Neuronal stem cell (in vitro differentiated cells): ENCODE results near the gene ACTN3.

Source experiments
- DNase-seq: peaks from one replicate; pipeline ENCODE4 v3.0.0-alpha.2; 2013; ENCODE audit warnings: low spot score
- H2AFZ ChIP-seq: one replicate; pipeline ENCODE4 v1.6.1; 2013; ENCODE audit warnings: mild to moderate bottlenecking, low read length, inconsistent platforms
- H2AK5ac ChIP-seq: 2 replicates; pipeline ENCODE4 v1.6.1; 2013; ENCODE audit warnings: low read depth, mild to moderate bottlenecking, inconsistent platforms, low read length, moderate library complexity, mixed read lengths
- H2BK120ac ChIP-seq: 2 replicates; pipeline ENCODE4 v1.6.1; 2013; ENCODE audit warnings: low read depth, mild to moderate bottlenecking, inconsistent platforms, low read length, moderate library complexity, mixed read lengths
- H2BK12ac ChIP-seq: one replicate; pipeline ENCODE4 v1.6.1; 2013; ENCODE audit warnings: low read length, inconsistent platforms
- H2BK15ac ChIP-seq: 2 replicates; pipeline ENCODE4 v1.6.1; 2013; ENCODE audit warnings: mild to moderate bottlenecking, low read length, inconsistent platforms, mixed read lengths
- H2BK5ac ChIP-seq: one replicate; pipeline ENCODE4 v1.6.1; 2013; ENCODE audit warnings: inconsistent platforms, mild to moderate bottlenecking, low read length, moderate library complexity
- H3K14ac ChIP-seq: one replicate; pipeline ENCODE4 v1.6.1; 2013; ENCODE audit warnings: low read length, inconsistent platforms
- H3K18ac ChIP-seq: 2 replicates; pipeline ENCODE4 v1.6.1; 2013; ENCODE audit warnings: low read length, inconsistent platforms
- H3K23ac ChIP-seq: 2 replicates; pipeline ENCODE4 v1.6.1; 2013; ENCODE audit warnings: low read depth, mild to moderate bottlenecking, mixed read lengths, low read length, inconsistent platforms; ENCODE audit not compliant: poor library complexity
- H3K27ac ChIP-seq: replicated peaks from 3 replicates; pipeline ENCODE4 v1.5.1; 2013; ENCODE audit warnings: low read length, inconsistent platforms
- H3K27me3 ChIP-seq, 3 experiments: 2 replicates each; pipeline ENCODE4 v1.6.1; 2013; ENCODE audit warnings: low read length in 3 of 3, mild to moderate bottlenecking in 2 of 3, inconsistent platforms in 1 of 3, low read depth in 1 of 3, mixed read lengths in 1 of 3, moderate library complexity in 1 of 3; ENCODE audit not compliant: control insufficient read depth in 3 of 3, insufficient read depth in 3 of 3
- H3K36me3 ChIP-seq, 2 donors: replicated peaks in 1 of 2; 2 replicates each; pipeline ENCODE4 v1.6.1; 2013; ENCODE audit warnings: low read length in 2 of 2; ENCODE audit not compliant: control insufficient read depth in 2 of 2, insufficient read depth in 2 of 2
- H3K4ac ChIP-seq: 2 replicates; pipeline ENCODE4 v1.6.1; 2013; ENCODE audit warnings: inconsistent platforms, mild to moderate bottlenecking, low read length, moderate library complexity
- H3K4me1 ChIP-seq, 2 donors: 1 replicate in 1 of 2; 2 replicates in 1 of 2; pipeline ENCODE4 v1.6.1; 2013; ENCODE audit warnings: low read length in 2 of 2, low read depth in 1 of 2; ENCODE audit not compliant: control insufficient read depth in 2 of 2, insufficient read depth in 1 of 2
- H3K4me2 ChIP-seq: one replicate; pipeline ENCODE4 v1.6.1; 2013; ENCODE audit warnings: mild to moderate bottlenecking, low read length, inconsistent platforms; ENCODE audit not compliant: insufficient read depth, poor library complexity, severe bottlenecking
- H3K4me3 ChIP-seq, 2 donors: 2 replicates each; pipeline ENCODE4 v1.5.1; 2013; ENCODE audit warnings: low read length in 2 of 2, mild to moderate bottlenecking in 2 of 2, inconsistent platforms in 1 of 2, moderate library complexity in 1 of 2
- H3K79me1 ChIP-seq: one replicate; pipeline ENCODE4 v1.6.1; 2013; ENCODE audit warnings: low read depth, mild to moderate bottlenecking, inconsistent platforms, low read length, moderate library complexity
- H3K9ac ChIP-seq: one replicate; pipeline ENCODE4 v1.6.1; 2013; ENCODE audit warnings: mild to moderate bottlenecking, low read depth, low read length, inconsistent platforms; ENCODE audit not compliant: poor library complexity
- H3K9me3 ChIP-seq, 2 donors: replicated peaks in 1 of 2; 2 replicates each; pipeline versions ENCODE3 to v1.6.1; 2013; ENCODE audit warnings: low read length in 2 of 2, mild to moderate bottlenecking in 2 of 2, inconsistent platforms in 1 of 2, low read depth in 1 of 2, mixed read lengths in 1 of 2, moderate library complexity in 1 of 2; ENCODE audit not compliant: control insufficient read depth in 2 of 2, insufficient read depth in 1 of 2
- H4K8ac ChIP-seq: one replicate; pipeline ENCODE4 v1.6.1; 2013; ENCODE audit warnings: low read depth, mild to moderate bottlenecking, inconsistent platforms, low read length, moderate library complexity
- H4K91ac ChIP-seq: one replicate; pipeline ENCODE4 v1.6.1; 2013; ENCODE audit warnings: low read length, low read depth, mild to moderate bottlenecking, inconsistent platforms; ENCODE audit not compliant: poor library complexity
- WGBS, 2 donors: extraction: QIAGEN DNeasy Blood & Tissue Kit; methylation state at CpG; one replicate each; pipeline ENCODE4 v1.1.7; 2013; ENCODE audit warnings: missing lambda C conversion rate in 2 of 2, mixed read lengths in 1 of 2; ENCODE audit not compliant: insufficient read length in 2 of 2, insufficient replicate concordance in 1 of 2; ENCODE audit errors: extremely low coverage in 2 of 2; 5-methylcytosine and 5-hydroxymethylcytosine counted together

The ACTN3 gene

DNA sequence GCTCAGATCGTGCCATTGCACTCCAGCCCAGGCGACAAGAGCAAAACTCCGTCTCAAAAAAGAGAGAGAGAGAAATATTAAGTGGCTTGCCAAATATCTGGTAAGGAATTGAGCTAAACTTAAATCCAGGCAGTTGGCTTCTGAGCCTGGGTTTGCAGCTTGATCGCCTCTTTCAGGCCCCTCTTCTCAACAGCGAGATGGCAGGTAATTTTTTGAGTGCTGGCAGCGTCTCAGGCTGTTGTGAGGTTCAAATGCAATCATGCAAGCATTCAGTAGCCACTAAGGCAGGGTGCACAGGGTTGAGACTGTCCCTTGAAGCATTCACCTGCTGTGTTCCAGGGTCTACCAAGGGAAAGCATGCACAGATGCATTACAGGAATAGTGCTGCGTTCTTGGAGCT lies 22.4 kb downstream of the ACTN3 start:
- no peak overlapping the region for H2BK15ac ChIP-seq
- peak overlapping the region; percentile 56 for H3K14ac ChIP-seq
- H2BK120ac ChIP-seq: no peak overlapping the region
- H3K36me3 ChIP-seq: no peaks in the 10 kb centered on the region
- H3K4me3 ChIP-seq: no peak overlapping the region
- no peak overlapping the region for H3K4ac ChIP-seq
- no peak overlapping the region for H2AK5ac ChIP-seq
- DNase-seq: no peak
- whole genome bisulfite sequencing, 2 donors: no CpG with 5 or more reads among the region's 7 CpGs
- no peak overlapping the region for H2BK12ac ChIP-seq
- H3K9ac ChIP-seq: no peak overlapping the region
- H3K9me3 ChIP-seq: no peaks in the 10 kb centered on the region
- H2BK5ac ChIP-seq: no peak overlapping the region
- peak overlapping the region; percentile 56 for H3K18ac ChIP-seq
- H3K4me1 ChIP-seq: peaks cover 9 to 13% of the 10 kb centered on the region in 2 donors
- H3K23ac ChIP-seq: no peak overlapping the region
- peaks cover 0 to 4% (median 0%) of the 10 kb centered on the region in 3 experiments for H3K27me3 ChIP-seq
- no peak overlapping the region for H3K27ac ChIP-seq
- H3K79me1 ChIP-seq: no peaks in the 10 kb centered on the region
- H2AFZ ChIP-seq: no peak overlapping the region
- peak overlapping the region; percentile 82 for H4K8ac ChIP-seq
- no peak overlapping the region for H4K91ac ChIP-seq
- no peak overlapping the region for H3K4me2 ChIP-seq

DNA sequence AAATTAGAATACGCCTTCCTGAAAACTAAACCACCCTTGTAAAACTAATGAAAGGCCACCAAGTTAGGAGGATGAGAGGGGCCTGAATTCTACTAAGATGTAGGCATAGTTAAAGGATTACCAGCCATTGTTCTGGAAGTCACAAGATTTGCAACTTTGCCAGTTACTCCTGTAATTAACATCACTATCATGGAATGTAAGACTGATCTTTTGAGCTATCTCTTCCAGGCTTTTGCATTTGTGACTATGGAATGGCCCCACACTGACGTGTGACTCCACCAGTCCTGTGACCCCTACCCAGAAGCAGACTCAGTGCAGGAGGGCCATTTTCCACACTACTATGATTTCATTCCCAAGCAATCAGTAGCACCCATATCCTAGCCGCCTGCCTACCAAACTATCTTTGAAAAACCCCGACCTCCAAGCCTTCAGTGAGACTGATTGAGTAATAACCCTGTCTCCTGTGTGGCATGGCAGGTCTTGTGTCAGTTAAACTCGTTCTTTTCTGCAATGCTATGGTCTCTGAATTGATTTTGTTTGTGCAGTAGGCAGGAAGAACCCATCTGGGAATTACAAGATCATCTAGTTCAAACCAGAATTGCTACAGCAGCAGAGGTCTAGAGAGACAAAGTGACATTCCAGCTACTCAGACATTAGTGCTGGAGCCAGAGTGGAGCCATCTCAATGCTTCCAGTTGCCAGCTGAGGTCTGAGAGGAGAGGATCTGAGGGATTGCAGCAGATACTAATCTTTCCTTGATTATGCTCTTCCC lies 23.6 kb downstream of the ACTN3 start:
- DNase-seq: no peak

DNA sequence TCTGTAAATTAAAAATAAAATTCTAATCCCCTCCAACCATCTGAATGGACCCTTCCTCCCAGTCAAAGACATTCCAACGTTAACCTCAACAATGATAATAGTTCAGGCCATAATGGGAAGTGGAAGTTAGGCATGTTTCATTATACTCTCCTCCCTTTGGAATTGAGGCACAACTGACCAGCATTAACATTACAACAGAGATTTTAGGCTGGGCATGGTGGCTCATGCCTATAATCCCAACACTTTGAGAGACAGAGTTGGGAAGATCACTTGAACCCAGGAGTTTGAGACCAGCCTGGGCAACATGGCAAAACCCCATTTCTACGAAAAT lies 24.1 kb downstream of the ACTN3 start:
- H3K27ac ChIP-seq: no peak overlapping the region
- H3K4me3 ChIP-seq: no peak overlapping the region
- no peak overlapping the region for H4K8ac ChIP-seq
- no peaks in the 10 kb centered on the region for H3K27me3 ChIP-seq
- no peak overlapping the region for H4K91ac ChIP-seq
- no peaks in the 10 kb centered on the region for H3K79me1 ChIP-seq
- no peak overlapping the region for H3K9ac ChIP-seq
- no CpG with 5 or more reads among the region's 2 CpGs for WGBS, 2 donors
- H3K4me2 ChIP-seq: no peak overlapping the region
- H3K4ac ChIP-seq: no peak overlapping the region
- H3K23ac ChIP-seq: no peak overlapping the region
- H2BK15ac ChIP-seq: no peak overlapping the region
- H2AK5ac ChIP-seq: no peak overlapping the region
- no peaks in the 10 kb centered on the region for H3K9me3 ChIP-seq
- H3K18ac ChIP-seq: no peak overlapping the region
- no peak overlapping the region for H2BK12ac ChIP-seq
- H2AFZ ChIP-seq: peak overlapping the region; percentile 70
- H2BK120ac ChIP-seq: no peak overlapping the region
- no peak for DNase-seq
- no peak overlapping the region for H2BK5ac ChIP-seq
- H3K36me3 ChIP-seq: no peaks in the 10 kb centered on the region
- H3K4me1 ChIP-seq: peaks cover 6 to 13% of the 10 kb centered on the region in 2 donors
- H3K14ac ChIP-seq: no peak overlapping the region

More for the DNA sequence above, 23.6 kb downstream of the ACTN3 start:
- H3K9ac ChIP-seq: no peak overlapping the region
- H2AFZ ChIP-seq: peak overlapping the region; percentile 70
- peaks cover 6 to 13% of the 10 kb centered on the region in 2 donors for H3K4me1 ChIP-seq
- H3K14ac ChIP-seq: no peak overlapping the region
- H3K4me3 ChIP-seq: no peak overlapping the region
- no peak overlapping the region for H3K18ac ChIP-seq
- no peaks in the 10 kb centered on the region for H3K27me3 ChIP-seq
- no peak overlapping the region for H3K4me2 ChIP-seq
- no peak overlapping the region for H4K8ac ChIP-seq
- no peaks in the 10 kb centered on the region for H3K36me3 ChIP-seq
- no peak overlapping the region for H2BK12ac ChIP-seq
- no peak overlapping the region for H2BK15ac ChIP-seq
- H4K91ac ChIP-seq: no peak overlapping the region
- H2BK120ac ChIP-seq: no peak overlapping the region
- H3K79me1 ChIP-seq: no peaks in the 10 kb centered on the region
- no peak overlapping the region for H2BK5ac ChIP-seq
- H3K4ac ChIP-seq: no peak overlapping the region
- no peak overlapping the region for H2AK5ac ChIP-seq
- no CpG with 5 or more reads among the region's 5 CpGs for WGBS, 2 donors
- no peak overlapping the region for H3K23ac ChIP-seq
- H3K27ac ChIP-seq: no peak overlapping the region
- no peaks in the 10 kb centered on the region for H3K9me3 ChIP-seq

DNA sequence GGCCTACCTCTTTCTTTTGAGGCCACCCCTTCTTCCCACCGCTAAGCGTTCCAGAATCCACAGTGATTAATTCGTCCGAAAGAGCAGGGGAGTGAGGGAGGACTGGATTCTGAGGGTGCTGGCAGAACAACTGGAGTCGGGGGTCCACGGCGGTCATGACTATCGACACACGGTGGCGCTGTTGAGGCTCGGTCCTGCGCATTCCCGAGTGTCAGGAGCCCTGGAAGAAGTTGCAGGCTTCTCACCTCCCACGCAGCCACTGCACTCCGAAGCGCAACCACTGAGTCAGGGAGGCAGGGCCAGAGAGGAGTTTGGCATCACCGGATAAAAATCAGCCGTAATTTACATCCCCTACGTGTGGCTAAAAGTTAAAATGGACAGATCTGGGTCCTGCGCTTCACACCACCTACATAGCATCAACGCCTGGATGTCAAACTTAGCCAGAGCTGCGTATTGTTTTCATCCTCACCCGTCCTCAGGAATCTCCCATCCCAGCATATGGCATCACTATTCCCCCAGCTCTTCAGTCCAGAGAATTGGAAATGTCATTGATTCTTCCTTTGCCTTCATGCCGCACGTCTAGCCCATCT lies 32.4 kb downstream of the ACTN3 start:
- Histone ChIP-seq H2BK5ac (no peak overlapping the region), H3K36me3 (no peaks in the 10 kb centered on the region), H2AFZ (peak overlapping the region; percentile 30), H3K4me2 (peak overlapping the region; percentile 13), H3K23ac (no peak overlapping the region), H3K18ac (peak overlapping the region; percentile 28), H3K79me1 (no peaks in the 10 kb centered on the region), H2BK120ac (peak overlapping the region; percentile 42), H4K8ac (no peak overlapping the region), H3K27ac (no peak overlapping the region), H4K91ac (no peak overlapping the region), H3K4ac (no peak overlapping the region), H3K9ac (no peak overlapping the region), H2BK15ac (no peak overlapping the region), H3K4me3 (no peak overlapping the region), H3K9me3 (peaks cover 0 to 8% of the 10 kb centered on the region in 2 donors), H2BK12ac (no peak overlapping the region), H3K27me3 (peaks cover 0 to 3% (median 0%) of the 10 kb centered on the region in 3 experiments), H2AK5ac (no peak overlapping the region), H3K14ac (no peak overlapping the region), H3K4me1 (peaks cover 0 to 3% of the 10 kb centered on the region in 2 donors)
- no CpG with 5 or more reads among the region's 25 CpGs for whole genome bisulfite sequencing, 2 donors
- DNase-seq: peak; percentile 64
